Transverse colon (tissue), 4 donors: ENCODE measurements around the gene DLEU7. TPM values are rescaled to one million over a fixed set of nuclear protein-coding genes. Genes with fewer than 3 reads are reported as not detected.

Experiments used
- DNase-seq: peaks from one replicate; pipeline ENCODE4 v3.0.0-alpha.2; 2019
- H3K27ac ChIP-seq, 4 donors: fragments of 200-600 bp; sonication (generic); 2 replicates each; pipeline ENCODE4 v1.5.1; 2016 to 2018; ENCODE audit warnings: inconsistent platforms in 4 of 4
- H3K27me3 ChIP-seq: fragments of 200-600 bp; sonication (generic); 2 replicates; pipeline ENCODE4 v1.5.1; 2017; ENCODE audit warnings: inconsistent platforms
- H3K36me3 ChIP-seq, 4 donors: fragments of 200-600 bp; sonication (generic); 2 replicates each; pipeline ENCODE4 v1.5.1; 2017 to 2019; ENCODE audit warnings: inconsistent platforms in 4 of 4
- H3K4me1 ChIP-seq, 4 donors: fragments of 200-600 bp; sonication (generic); 2 replicates each; pipeline ENCODE4 v1.5.1; 2017 to 2020; ENCODE audit warnings: inconsistent platforms in 4 of 4
- H3K4me3 ChIP-seq, 4 donors: fragments of 200-600 bp; sonication (generic); 1 replicate in 1 of 4; 2 replicates in 3 of 4; pipeline versions ENCODE4 v1.5.1 to v1.6.1; 2017 to 2019; ENCODE audit warnings: inconsistent platforms in 4 of 4
- H3K9me3 ChIP-seq, 2 donors: fragments of 200-600 bp; sonication (generic); 2 replicates each; pipeline ENCODE4 v1.5.1; 2017 to 2019; ENCODE audit warnings: inconsistent platforms in 2 of 2
- CTCF ChIP-seq, 5 experiments: fragments of 200-600 bp in 3 of 5; fragments of 450-650 bp in 2 of 5; sonication (generic) in 3 of 5; IDR thresholded peaks; 1 replicate in 2 of 5; 2 replicates in 3 of 5; pipeline ENCODE4 v1.5.1; 2016 to 2017; ENCODE audit warnings: antibody characterized with exemption in 5 of 5, inconsistent platforms in 3 of 5, mild to moderate bottlenecking in 2 of 5, moderate library complexity in 1 of 5
- EP300 ChIP-seq: sonication (generic); formaldehyde crosslinking; IDR thresholded peaks from one replicate; pipeline ENCODE4 v1.6.1; 2017; ENCODE audit warnings: antibody characterized with exemption, low read depth
- POLR2A ChIP-seq: fragments of 450-650 bp; IDR thresholded peaks from one replicate; pipeline ENCODE4 v1.6.1; 2016; ENCODE audit warnings: antibody characterized with exemption, mild to moderate bottlenecking, moderate library complexity
- POLR2AphosphoS5 ChIP-seq, 3 donors: sonication (generic); formaldehyde crosslinking; IDR thresholded peaks; one replicate each; pipeline ENCODE4 v1.6.1; 2016; ENCODE audit warnings: antibody characterized with exemption in 3 of 3
- WGBS, 2 donors: methylation state at CpG; one replicate each; pipeline ENCODE4 v1.1.5; 2018; ENCODE audit warnings: low coverage in 1 of 2; 5-methylcytosine and 5-hydroxymethylcytosine counted together
- in situ Hi-C, 4 donors: fragments of 200-750 bp; cut with MboI; loops; one replicate each; pipeline versions ENCODE4 v1.15.0 to v1.15.1; 2017; ENCODE audit warnings: low sequenced_read_pairs in 3 of 4, low pct_ligation_motif_present in 1 of 4, low pct_unique_long_range_greater_than_20kb in 1 of 4
- intact Hi-C: fragments of 100-400 bp; cut with DNase I; formaldehyde crosslinking; loops from one replicate; pipeline ENCODE4 v1.15.1; 2023; ENCODE audit warnings: low total_unique reads
- total RNA-seq, 4 donors: library from RNA; depleted of rRNA; stranded (reverse); fragments of >200 nt; gene quantifications; one replicate each; pipeline ENCODE4 v1.1.0, GENCODE V29; 2016

Gene DLEU7
- total RNA-seq, 4 donors from 2014 or later, result 0.16 TPM; not detected in 3

- no peaks in the 10 kb centered on the region for H3K36me3 ChIP-seq
- no peaks in the 10 kb centered on the region for H3K9me3 ChIP-seq
- intact Hi-C loops (no loop called here), in situ Hi-C loops (no loop called here)
- no peaks in the 10 kb centered on the region for H3K4me1 ChIP-seq
- DNase-seq, result no peak
- H3K4me3 ChIP-seq, result no peak overlapping the region
- H3K27me3 ChIP-seq, result no peaks in the 10 kb centered on the region
- H3K27ac ChIP-seq, result no peak overlapping the region
- no peak for TF ChIP-seq EP300
- TF ChIP-seq CTCF (IDR thresholded peaks at IDR 0.05), result no peak
- no peak for TF ChIP-seq POLR2A
- no peak for TF ChIP-seq POLR2AphosphoS5 (IDR thresholded peaks at IDR 0.05)
- 81 to 92% methylated on average over 4 of the region's 4 CpGs for WGBS, 2 donors
Measured at GRCh38 chr13:50831512-50831911, 12.0 kb downstream of the DLEU7 start.

GRCh38 chr13:50829896-50830295 is 13.6 kb downstream of the DLEU7 start:
- TF ChIP-seq POLR2AphosphoS5 (IDR thresholded peaks at IDR 0.05), result no peak
- no peak for TF ChIP-seq EP300
- no peak for TF ChIP-seq POLR2A
- no peak for TF ChIP-seq CTCF (IDR thresholded peaks at IDR 0.05)
- no peaks in the 10 kb centered on the region for H3K36me3 ChIP-seq
- no peak overlapping the region for H3K27ac ChIP-seq
- intact Hi-C loops (no loop called here), in situ Hi-C loops (no loop called here)
- no peaks in the 10 kb centered on the region for H3K9me3 ChIP-seq
- no peaks in the 10 kb centered on the region for H3K27me3 ChIP-seq
- DNase-seq, result no peak
- H3K4me3 ChIP-seq, result no peak overlapping the region
- WGBS, 2 donors, result 63 to 73% methylated on average over 2 of the region's 2 CpGs
- H3K4me1 ChIP-seq, result no peaks in the 10 kb centered on the region

- Histone ChIP-seq H3K4me1 (no peaks in the 10 kb centered on the region), H3K4me3 (no peak overlapping the region), H3K27me3 (no peaks in the 10 kb centered on the region), H3K9me3 (no peaks in the 10 kb centered on the region), H3K36me3 (no peaks in the 10 kb centered on the region), H3K27ac (no peak overlapping the region)
- no peak for TF ChIP-seq CTCF (IDR thresholded peaks at IDR 0.05)
- no peak for DNase-seq
- intact Hi-C loops, result no loop called here
- in situ Hi-C loops, result no loop called here
- WGBS, 2 donors, result 75 to 85% methylated on average over 3 of the region's 3 CpGs
Measured at GRCh38 chr13:50829226-50829625, 14.3 kb downstream of the DLEU7 start.

GRCh38 chr13:50826035-50826434 is 17.5 kb downstream of the DLEU7 start:
- Histone ChIP-seq H3K27ac (no peak overlapping the region), H3K9me3 (no peaks in the 10 kb centered on the region), H3K4me3 (no peak overlapping the region), H3K27me3 (no peaks in the 10 kb centered on the region), H3K36me3 (no peaks in the 10 kb centered on the region), H3K4me1 (no peaks in the 10 kb centered on the region)
- intact Hi-C loops (no loop called here), in situ Hi-C loops (no loop called here)
- TF ChIP-seq POLR2A (no peak), POLR2AphosphoS5 (IDR thresholded peaks at IDR 0.05) (no peak), EP300 (no peak), CTCF (IDR thresholded peaks at IDR 0.05) (no peak)
- WGBS, 2 donors, result 83 to 90% methylated on average over 2 to 3 of the region's 3 CpGs
- no peak for DNase-seq
